Testis (tissue), 3 donors: ENCODE measurements around the gene PLA2R1. TPM values are rescaled to one million over a fixed set of nuclear protein-coding genes. Genes with fewer than 3 reads are reported as not detected.

Experiments
- DNase-seq: peaks from one replicate; pipeline ENCODE4 v3.0.0-alpha.2; 2019
- H3K27ac ChIP-seq, 2 donors: fragments of 200-600 bp; sonication (generic); one replicate each; pipeline ENCODE4 v1.5.1; 2019
- H3K27me3 ChIP-seq: fragments of 200-600 bp; sonication (generic); one replicate; pipeline ENCODE4 v1.5.1; 2019
- H3K36me3 ChIP-seq: fragments of 200-600 bp; sonication (generic); one replicate; pipeline ENCODE4 v1.5.1; 2017; ENCODE audit warnings: low read depth; ENCODE audit errors: missing control alignments
- H3K4me1 ChIP-seq: fragments of 200-600 bp; sonication (generic); one replicate; pipeline ENCODE4 v1.5.1; 2019
- H3K4me3 ChIP-seq, 2 donors: fragments of 200-600 bp; sonication (generic); one replicate each; pipeline ENCODE4 v1.5.1; 2017 to 2019
- H3K9me3 ChIP-seq: fragments of 200-600 bp; sonication (generic); one replicate; pipeline ENCODE4 v1.5.1; 2017
- CTCF ChIP-seq, 3 experiments: fragments of 450-650 bp in 2 of 3; fragments of 200-600 bp in 1 of 3; sonication (generic) in 1 of 3; IDR thresholded peaks; one replicate each; pipeline ENCODE4 v1.5.1; 2016 to 2019; ENCODE audit warnings: antibody characterized with exemption in 3 of 3, mild to moderate bottlenecking in 2 of 3, moderate library complexity in 1 of 3
- POLR2A ChIP-seq: fragments of 450-650 bp; IDR thresholded peaks from one replicate; pipeline ENCODE4 v1.6.1; 2017; ENCODE audit warnings: antibody characterized with exemption, mild to moderate bottlenecking, moderate library complexity
- WGBS, 2 donors: methylation state at CpG; one replicate each; pipeline ENCODE4 v1.1.5; 2018; 5-methylcytosine and 5-hydroxymethylcytosine counted together
- intact Hi-C: fragments of 100-400 bp; cut with DNase I; formaldehyde crosslinking; loops from one replicate; pipeline ENCODE4 v1.15.1; 2023; ENCODE audit warnings: low total_unique reads
- polyA plus RNA-seq: library from polyadenylated mRNA; stranded (reverse); fragments of 350-450 nt; fragmentation: Illumina TruSeq; extraction: RNeasy Lipid Tissue Mini Kit (QIAGEN cat#74804); gene quantifications from one replicate; pipeline ENCODE4 v1.2.3, GENCODE V29; 2014; ENCODE audit warnings: low read depth, low replicate concordance; ENCODE audit not compliant: insufficient read depth
- total RNA-seq, 2 donors: library from RNA; depleted of rRNA; stranded (reverse); fragments of >200 nt; gene quantifications; one replicate each; pipeline ENCODE4 v1.2.3, GENCODE V29; 2016

The PLA2R1 gene
- total and polyA plus RNA-seq, 3 donors from 2014 or later = 3.4 to 5.3 (median 5.0) TPM

GRCh38 chr2:160064916-160065315, 2.5 kb upstream of the PLA2R1 start:
- Histone ChIP-seq H3K27me3 (no peaks in the 10 kb centered on the region), H3K9me3 (no peaks in the 10 kb centered on the region), H3K27ac (no peak overlapping the region), H3K36me3 (no peaks in the 10 kb centered on the region), H3K4me1 (peaks cover 8% of the 10 kb centered on the region), H3K4me3 (no peak overlapping the region)
- TF ChIP-seq CTCF (IDR thresholded peaks at IDR 0.05) = no peak
- no peak for TF ChIP-seq POLR2A
- DNase-seq = no peak
- 93% methylated on average over 1 of the region's 1 CpG for WGBS, 2 donors
- intact Hi-C loops = no loop called here

- H3K4me1 ChIP-seq = peaks cover 8% of the 10 kb centered on the region
- 64 to 74% methylated on average over 4 of the region's 4 CpGs for WGBS, 2 donors
- intact Hi-C loops = no loop called here
- H3K4me3 ChIP-seq = no peak overlapping the region
- TF ChIP-seq CTCF (IDR thresholded peaks at IDR 0.05) = no peak
- TF ChIP-seq POLR2A = no peak
- H3K9me3 ChIP-seq = no peaks in the 10 kb centered on the region
- H3K27ac ChIP-seq = no peak overlapping the region
- no peak for DNase-seq
- no peaks in the 10 kb centered on the region for H3K27me3 ChIP-seq
- no peaks in the 10 kb centered on the region for H3K36me3 ChIP-seq
Observed at GRCh38 chr2:160063879-160064612, 1.6 kb upstream of the PLA2R1 start.

- peaks cover 8% of the 10 kb centered on the region for H3K4me1 ChIP-seq
- peak overlapping the region; percentile 63 to 84 for H3K4me3 ChIP-seq
- no peaks in the 10 kb centered on the region for H3K27me3 ChIP-seq
- no peaks in the 10 kb centered on the region for H3K36me3 ChIP-seq
- peak overlapping the region; percentile 72 to 73 for H3K27ac ChIP-seq
- H3K9me3 ChIP-seq = no peaks in the 10 kb centered on the region
- TF ChIP-seq POLR2A = no peak
- TF ChIP-seq CTCF (IDR thresholded peaks at IDR 0.05) = no peak
- intact Hi-C loops = no loop called here
- no peak for DNase-seq
- WGBS, 2 donors = 12 to 21% methylated on average over 5 of the region's 5 CpGs
Observed at GRCh38 chr2:160063271-160063670, 856 bp upstream of the PLA2R1 start.

- intact Hi-C loops = no loop called here
- 2% methylated on average over 6 to 25 of the region's 27 CpGs for WGBS, 2 donors
- TF ChIP-seq POLR2A (no peak), CTCF (IDR thresholded peaks at IDR 0.05) (no peak)
- peaks cover 8% of the 10 kb centered on the region for H3K4me1 ChIP-seq
- H3K9me3 ChIP-seq = no peaks in the 10 kb centered on the region
- peak; percentile 33 for DNase-seq
- H3K4me3 ChIP-seq = peak overlapping the region; percentile 63 to 84
- no peaks in the 10 kb centered on the region for H3K36me3 ChIP-seq
- no peaks in the 10 kb centered on the region for H3K27me3 ChIP-seq
- H3K27ac ChIP-seq = peak overlapping the region; percentile 72 to 73
Observed at GRCh38 chr2:160061944-160062291, 497 bp downstream of the PLA2R1 start.

GRCh38 chr2:160061533-160061932, 882 bp downstream of the PLA2R1 start:
- DNase-seq = no peak
- intact Hi-C loops = no loop called here

More at GRCh38 chr2:160061533-160061932, 882 bp downstream of the PLA2R1 start:
- WGBS, 2 donors = 50 to 56% methylated on average over 18 of the region's 18 CpGs
- TF ChIP-seq POLR2A = no peak
- TF ChIP-seq CTCF (IDR thresholded peaks at IDR 0.05) = no peak
- H3K27me3 ChIP-seq = no peaks in the 10 kb centered on the region
- peak overlapping the region; percentile 63 to 84 for H3K4me3 ChIP-seq
- H3K4me1 ChIP-seq = peaks cover 8% of the 10 kb centered on the region
- peak overlapping the region in 1 of 2 donors; percentile 72 for H3K27ac ChIP-seq
- no peaks in the 10 kb centered on the region for H3K36me3 ChIP-seq
- no peaks in the 10 kb centered on the region for H3K9me3 ChIP-seq
